GM18517 (cell line): ENCODE data around the gene DDIT4.

ENCODE experiments used
- ATAC-seq: cut with Tn5 transposase; IDR thresholded peaks from one replicate; pipeline ENCODE4 v1.9.1; 2021; ENCODE audit warnings: mild to moderate bottlenecking, moderate library complexity; ENCODE audit not compliant: unreplicated experiment

Gene DDIT4

GRCh38 chr10:72315054-72315453, 41.3 kb downstream of the DDIT4 start:
- no peak for ATAC-seq

- ATAC-seq, result no peak
Observed at GRCh38 chr10:72315611-72316385, 42.1 kb downstream of the DDIT4 start.

DNA sequence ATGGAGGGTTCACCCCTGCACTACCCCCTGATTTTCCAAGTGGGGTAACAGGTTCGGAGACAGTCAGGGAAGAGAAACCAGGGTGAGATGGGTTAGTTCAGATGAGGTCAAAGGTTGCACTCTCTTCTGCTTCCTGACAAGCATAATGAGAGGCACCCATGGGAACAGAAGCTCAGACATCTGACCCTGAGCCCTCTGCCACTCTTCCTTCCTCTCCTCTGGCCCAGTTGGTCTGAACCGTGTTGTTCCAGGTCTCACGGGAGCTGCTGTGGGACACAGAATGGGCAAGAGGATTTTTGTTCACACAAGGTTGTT, 42.6 kb downstream of the DDIT4 start:
- no peak for ATAC-seq

DNA sequence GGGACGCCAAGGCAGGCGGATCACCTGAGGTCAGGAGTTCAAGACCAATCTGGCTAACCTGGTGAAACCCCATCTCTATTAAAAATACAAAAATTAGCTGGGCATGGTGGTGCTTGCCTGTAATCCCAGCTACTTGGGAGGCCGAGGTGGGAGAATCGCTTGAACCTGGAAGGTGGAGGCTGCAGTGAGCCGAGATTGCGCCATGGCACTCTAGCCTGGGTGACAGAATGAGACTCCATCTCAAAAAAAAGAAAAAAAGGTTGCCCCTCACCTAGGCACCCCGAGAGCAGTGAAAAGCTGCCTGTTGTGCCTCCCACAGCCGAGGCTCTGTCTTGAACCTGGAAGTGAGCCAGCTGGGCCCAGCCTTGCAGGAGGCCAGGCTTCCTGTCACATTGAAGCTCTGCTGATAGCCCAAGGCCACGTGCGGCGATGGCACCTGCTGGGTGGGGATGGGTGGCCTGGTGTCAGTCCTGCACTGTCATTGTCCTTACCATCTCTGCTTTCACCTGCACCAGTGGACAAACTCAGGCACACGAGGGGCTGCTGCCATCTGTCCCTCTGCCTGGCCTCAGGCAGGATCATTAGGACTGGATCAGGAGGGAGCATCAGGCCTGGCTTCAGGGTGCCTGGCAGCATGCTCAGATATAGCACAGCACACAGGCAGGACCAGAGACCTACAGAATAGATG, 43.2 kb downstream of the DDIT4 start:
- ATAC-seq, result no peak

- ATAC-seq, result no peak
Observed at GRCh38 chr10:72318418-72319262, 44.9 kb downstream of the DDIT4 start.

DNA sequence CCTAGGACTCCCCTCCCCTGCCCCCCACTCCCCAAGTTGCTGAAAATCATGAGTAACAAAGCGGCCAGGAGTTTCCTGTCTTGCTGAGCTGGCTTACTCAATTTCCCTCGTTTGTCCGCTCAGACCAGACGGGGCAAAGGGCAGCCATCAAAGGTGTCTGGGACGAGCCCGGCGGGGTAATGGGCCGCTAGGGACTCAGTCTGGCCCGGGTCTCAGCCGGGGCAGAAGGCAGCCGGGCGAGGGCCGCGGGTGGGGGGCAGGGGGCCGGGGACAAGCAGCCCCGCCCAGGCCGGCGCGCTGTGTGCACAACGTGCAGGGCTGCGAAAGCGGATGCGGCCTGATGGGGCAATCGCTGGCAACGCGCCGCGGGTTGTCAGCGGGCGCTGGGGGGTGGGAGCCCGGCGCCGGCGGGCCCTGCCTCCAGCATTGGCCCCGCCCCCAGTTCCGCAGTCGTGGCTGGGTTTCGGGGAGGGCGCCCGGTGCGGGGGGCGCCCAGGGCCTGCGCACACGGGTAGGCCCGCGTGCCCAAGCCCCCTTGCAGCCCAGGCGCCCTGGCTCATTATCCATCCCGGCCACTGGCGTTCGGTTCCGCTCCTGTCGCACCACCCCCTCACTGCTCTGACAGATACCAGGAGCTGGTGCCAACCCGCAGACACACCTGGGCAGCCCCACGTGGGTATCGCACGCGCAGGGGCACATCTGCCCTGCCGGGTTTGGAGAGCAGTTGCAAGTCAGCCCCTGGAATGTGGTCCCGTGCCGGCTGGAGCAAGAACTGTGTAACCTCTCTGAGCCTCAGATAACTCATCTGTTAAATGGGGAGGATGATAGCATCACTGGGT, 45.9 kb downstream of the DDIT4 start:
- ATAC-seq, result peak; percentile 47

GRCh38 chr10:72320676-72321247, 47.0 kb downstream of the DDIT4 start:
- ATAC-seq, result peak; percentile 66

DNA sequence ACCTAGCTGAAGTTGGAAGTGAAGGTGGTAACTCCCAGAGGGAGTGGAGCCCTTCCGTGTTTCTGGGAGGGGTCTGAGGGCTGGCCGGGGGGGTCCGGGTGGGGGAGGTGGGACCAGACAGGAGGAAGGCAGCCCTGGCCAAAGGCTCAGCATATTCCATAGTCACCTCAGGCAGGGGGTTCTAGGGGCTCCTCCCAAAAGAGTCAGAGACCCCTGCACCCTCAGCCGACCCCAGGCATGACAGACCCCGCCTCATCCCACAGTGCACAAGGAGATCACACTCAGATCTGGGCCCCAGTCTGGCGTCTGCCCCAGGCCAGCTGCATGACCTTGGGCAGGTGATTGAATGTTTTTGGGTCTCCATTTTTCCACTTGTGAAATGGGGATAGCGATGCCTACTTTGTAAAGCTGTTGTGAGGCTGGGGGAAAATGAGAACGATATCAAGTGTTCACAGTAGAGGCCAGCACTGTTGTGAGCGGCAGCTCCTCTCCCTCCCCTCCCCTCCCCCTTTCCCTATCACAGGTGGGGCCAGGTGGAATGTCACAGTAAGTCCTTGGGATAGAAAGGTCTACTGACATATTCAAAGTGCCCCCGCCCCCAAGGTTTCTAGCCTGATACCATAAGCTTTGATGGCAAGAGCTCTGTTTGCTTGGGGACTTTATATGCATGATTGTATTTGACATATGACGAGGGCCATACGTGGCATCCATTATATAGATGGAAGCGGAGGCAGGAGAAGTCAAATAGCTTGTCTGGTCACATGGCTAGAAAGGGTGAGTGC, 47.7 kb downstream of the DDIT4 start:
- no peak for ATAC-seq

- no peak for ATAC-seq
Observed at GRCh38 chr10:72322030-72322279, 48.2 kb downstream of the DDIT4 start.

DNA sequence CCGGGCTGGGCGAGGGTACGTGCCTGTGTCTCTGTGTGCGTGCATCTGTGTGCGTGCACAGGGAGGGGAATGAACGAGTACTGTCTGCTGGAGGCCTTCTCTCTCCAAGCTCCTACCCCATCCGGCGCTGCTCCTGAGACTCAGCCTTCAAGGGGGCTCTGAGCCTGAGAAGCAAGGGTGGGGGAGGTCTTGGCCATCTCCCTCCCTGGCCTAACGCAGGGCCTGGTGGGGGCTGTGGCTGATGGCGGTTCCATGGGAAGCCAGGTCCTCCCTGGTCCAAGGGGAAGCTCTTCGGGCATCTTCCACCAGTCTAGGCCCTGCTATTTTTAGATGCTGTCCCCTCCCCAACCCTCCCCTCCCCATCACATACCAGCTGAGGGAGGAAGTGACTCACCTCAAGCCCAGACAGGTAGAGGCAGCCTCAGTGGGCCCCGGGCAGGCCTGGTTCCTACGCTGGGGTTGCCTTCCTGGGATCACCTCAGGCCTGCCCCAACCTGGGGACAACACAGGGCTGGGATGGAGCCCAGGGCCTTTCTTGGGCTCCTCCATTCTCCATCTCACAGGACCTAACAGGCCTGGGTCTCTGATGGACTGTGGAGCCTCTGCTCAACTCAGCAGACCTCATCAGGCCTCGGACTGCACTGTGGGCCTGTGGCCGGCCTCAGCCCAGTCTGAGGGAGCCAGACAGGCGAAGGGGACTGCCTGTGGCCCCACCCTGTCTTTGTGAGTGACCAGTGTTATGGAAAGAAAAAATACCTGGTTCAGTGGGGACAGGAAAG, 48.7 kb downstream of the DDIT4 start:
- ATAC-seq, result no peak

DNA sequence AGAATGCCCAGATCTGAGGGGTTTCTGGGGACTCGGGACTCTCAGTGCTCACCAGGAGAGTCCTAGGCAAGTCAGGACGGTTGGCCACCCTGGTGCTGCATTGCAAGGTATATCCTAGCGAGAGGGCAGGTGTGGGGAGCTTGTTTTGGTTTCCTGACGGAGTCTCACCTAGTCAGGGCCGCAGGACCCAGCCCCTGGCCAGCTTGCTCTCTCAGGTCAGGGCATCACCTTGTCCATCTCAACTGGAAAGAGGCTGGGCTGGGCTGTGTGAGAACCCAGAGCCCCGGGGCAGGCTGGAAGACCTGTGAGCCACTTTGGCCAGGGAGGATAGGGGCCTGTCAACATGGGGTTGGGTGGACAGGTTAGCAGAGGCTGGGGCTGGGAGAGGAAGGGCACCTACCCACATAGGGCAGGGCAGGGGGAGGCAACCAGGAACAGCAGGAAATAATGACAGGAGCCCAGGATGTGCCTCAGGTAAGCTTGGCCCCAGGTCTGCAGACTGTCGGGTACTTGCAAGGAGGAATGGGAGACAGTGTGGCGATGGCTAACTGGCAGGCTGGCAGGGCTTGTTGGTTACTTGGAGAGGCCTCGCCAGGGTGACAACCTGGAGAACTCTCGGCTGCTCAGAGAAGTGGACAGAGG, 49.5 kb downstream of the DDIT4 start:
- ATAC-seq, result no peak

GRCh38 chr10:72323771-72324191, 50.1 kb downstream of the DDIT4 start:
- no peak for ATAC-seq
